Activated CD8-positive, alpha-beta T cell treated with anti-CD3 and anti-CD28 coated beads for 36 hours (primary cell): ENCODE data around the gene RASAL1. TPM values are rescaled to one million over a fixed set of nuclear protein-coding genes. Genes with fewer than 3 reads are reported as not detected.
A peak's percentile ranks its signal among the peaks of the same experiment; 100 is the strongest.

Source experiments
- ATAC-seq: fragments of 200-7000 bp; cut with Tn5 transposase; one replicate; pipeline ENCODE4 v1.10.0; 2021; ENCODE audit warnings: mild to moderate bottlenecking, moderate library complexity
- CTCF ChIA-PET: fragments of 350-600 bp; sonication (Branson Sonifier 250); formaldehyde crosslinking; loops from one replicate; lab custom pipeline; 2021; ENCODE audit warnings: antibody characterized with exemption; lab: Charles Lee
- POLR2A ChIA-PET: fragments of 350-600 bp; sonication (Branson Sonifier 250); formaldehyde crosslinking; loops from one replicate; lab custom pipeline; 2021; ENCODE audit warnings: antibody characterized with exemption; lab: Charles Lee
- DNase-seq: peaks from one replicate; pipeline ENCODE4 v3.0.0-alpha.2; 2020
- H3K27ac Mint-ChIP-seq: one replicate; pipeline ENCODE4 v1.8.0; 2021; ENCODE audit warnings: mild to moderate bottlenecking, mixed read lengths
- H3K27me3 Mint-ChIP-seq: one replicate; pipeline ENCODE4 v1.8.0; 2021; ENCODE audit warnings: mixed read lengths
- H3K36me3 Mint-ChIP-seq: one replicate; pipeline ENCODE4 v1.8.0; 2021; ENCODE audit warnings: low read depth, mixed read lengths
- H3K4me1 Mint-ChIP-seq: one replicate; pipeline ENCODE4 v1.8.0; 2021; ENCODE audit warnings: low read depth, mixed read lengths
- H3K4me3 Mint-ChIP-seq: one replicate; pipeline ENCODE4 v1.8.0; 2021; ENCODE audit warnings: mild to moderate bottlenecking, moderate library complexity, mixed read lengths
- H3K9me3 Mint-ChIP-seq: one replicate; pipeline ENCODE4 v1.8.0; 2021; ENCODE audit warnings: mixed read lengths
- intact Hi-C: fragments of 100-400 bp; cut with micrococcal nuclease; formaldehyde crosslinking; loops from one replicate; pipeline ENCODE4 v1.10.0; 2022
- total RNA-seq, 2 experiments: library from RNA; stranded (reverse); gene quantifications; one replicate each; pipeline ENCODE4 v1.2.3, GENCODE V29; 2021
- TF ChIP-seq, protein P1 (sequence below): fragments of 200-600 bp; IDR thresholded peaks from one replicate; pipeline ENCODE4 v1.8.0; 2022; ENCODE audit warnings: antibody characterized with exemption, mild to moderate bottlenecking

RASAL1 gene
- total RNA-seq, 2 experiments from 2014 or later = 9.8 to 12.4 TPM

GRCh38 chr12:113134521-113134951 lies 1.0 kb downstream of the RASAL1 start:
- Mint-ChIP-seq H3K27ac (peak overlapping the region; percentile 68), H3K36me3 (no peaks in the 10 kb centered on the region), H3K4me3 (peak overlapping the region; percentile 66), H3K9me3 (no peaks in the 10 kb centered on the region), H3K27me3 (no peaks in the 10 kb centered on the region), H3K4me1 (peaks cover 18% of the 10 kb centered on the region)
- intact Hi-C loops = no loop called here
- ChIA-PET CTCF (interaction anchor here (0.8 to 3.8 kb wide), 13 partner anchors 10 to 87 kb away, joined by 3 to 21 read pairs (median 5); no protein-coding TSS in a partner anchor), POLR2A (interaction anchor here (0.9 to 2.8 kb wide), 4 partner anchors 11 to 87 kb away, joined by 3 to 12 read pairs (median 4); partner anchors contain the start of genes DTX1 and TPCN1)
- DNase-seq (no peak), ATAC-seq (no peak)
- TF ChIP-seq, protein P1, sequence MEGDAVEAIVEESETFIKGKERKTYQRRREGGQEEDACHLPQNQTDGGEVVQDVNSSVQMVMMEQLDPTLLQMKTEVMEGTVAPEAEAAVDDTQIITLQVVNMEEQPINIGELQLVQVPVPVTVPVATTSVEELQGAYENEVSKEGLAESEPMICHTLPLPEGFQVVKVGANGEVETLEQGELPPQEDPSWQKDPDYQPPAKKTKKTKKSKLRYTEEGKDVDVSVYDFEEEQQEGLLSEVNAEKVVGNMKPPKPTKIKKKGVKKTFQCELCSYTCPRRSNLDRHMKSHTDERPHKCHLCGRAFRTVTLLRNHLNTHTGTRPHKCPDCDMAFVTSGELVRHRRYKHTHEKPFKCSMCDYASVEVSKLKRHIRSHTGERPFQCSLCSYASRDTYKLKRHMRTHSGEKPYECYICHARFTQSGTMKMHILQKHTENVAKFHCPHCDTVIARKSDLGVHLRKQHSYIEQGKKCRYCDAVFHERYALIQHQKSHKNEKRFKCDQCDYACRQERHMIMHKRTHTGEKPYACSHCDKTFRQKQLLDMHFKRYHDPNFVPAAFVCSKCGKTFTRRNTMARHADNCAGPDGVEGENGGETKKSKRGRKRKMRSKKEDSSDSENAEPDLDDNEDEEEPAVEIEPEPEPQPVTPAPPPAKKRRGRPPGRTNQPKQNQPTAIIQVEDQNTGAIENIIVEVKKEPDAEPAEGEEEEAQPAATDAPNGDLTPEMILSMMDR = no peak

- no peak overlapping the region for H3K4me3 Mint-ChIP-seq
These were observed 1.5 kb downstream of the RASAL1 start for GRCh38 chr12:113134071-113134470.

GRCh38 chr12:113133666-113134065 lies 1.9 kb downstream of the RASAL1 start:
- H3K27me3 Mint-ChIP-seq = no peaks in the 10 kb centered on the region
- CTCF ChIA-PET = interaction anchor here (0.8 to 3.8 kb wide), 8 partner anchors 20 to 86 kb away, joined by 3 to 21 read pairs (median 5); no protein-coding TSS in a partner anchor
- DNase-seq = no peak
- H3K4me3 Mint-ChIP-seq = no peak overlapping the region
- TF ChIP-seq, protein P1 = no peak
- H3K4me1 Mint-ChIP-seq = peaks cover 18% of the 10 kb centered on the region
- intact Hi-C loops = no loop called here
- no peaks in the 10 kb centered on the region for H3K9me3 Mint-ChIP-seq
- H3K36me3 Mint-ChIP-seq = no peaks in the 10 kb centered on the region
- ATAC-seq = no peak
- no peak overlapping the region for H3K27ac Mint-ChIP-seq
- POLR2A ChIA-PET = interaction anchor here (1.8 to 2.8 kb wide), 3 partner anchors 19 to 88 kb away, joined by 4 to 12 read pairs (median 5); partner anchors contain the start of genes DTX1 and TPCN1

More at GRCh38 chr12:113134071-113134470, 1.5 kb downstream of the RASAL1 start:
- ATAC-seq (no peak), DNase-seq (no peak)
- Mint-ChIP-seq H3K4me1 (peaks cover 18% of the 10 kb centered on the region), H3K9me3 (no peaks in the 10 kb centered on the region), H3K27me3 (no peaks in the 10 kb centered on the region), H3K36me3 (no peaks in the 10 kb centered on the region), H3K27ac (no peak overlapping the region)
- CTCF ChIA-PET = interaction anchor here (0.8 to 3.8 kb wide), 8 partner anchors 20 to 86 kb away, joined by 3 to 21 read pairs (median 5); no protein-coding TSS in a partner anchor
- POLR2A ChIA-PET = interaction anchor here (1.8 to 2.8 kb wide), 3 partner anchors 19 to 88 kb away, joined by 4 to 12 read pairs (median 5); partner anchors contain the start of genes DTX1 and TPCN1
- intact Hi-C loops = no loop called here
- TF ChIP-seq, protein P1 = no peak

- Mint-ChIP-seq H3K27me3 (no peaks in the 10 kb centered on the region), H3K9me3 (no peaks in the 10 kb centered on the region), H3K4me1 (peaks cover 18% of the 10 kb centered on the region), H3K4me3 (no peak overlapping the region), H3K36me3 (no peaks in the 10 kb centered on the region), H3K27ac (no peak overlapping the region)
- ChIA-PET CTCF (interaction anchor here (1.6 to 3.8 kb wide), 3 partner anchors 41 to 85 kb away, joined by 5 to 16 read pairs (median 5); no protein-coding TSS in a partner anchor), POLR2A (interaction anchor here (1.0 to 2.0 kb wide), 2 partner anchors 43 to 89 kb away, joined by 3 to 5 read pairs; partner anchors contain the start of gene TPCN1)
- TF ChIP-seq, protein P1 = no peak
- DNase-seq (no peak), ATAC-seq (no peak)
- intact Hi-C loops = no loop called here
These were observed 2.5 kb downstream of the RASAL1 start for GRCh38 chr12:113133036-113133435.

GRCh38 chr12:113131556-113131955 lies 4.0 kb downstream of the RASAL1 start:
- intact Hi-C loops = no loop called here
- no peak for DNase-seq
- H3K4me3 Mint-ChIP-seq = no peak overlapping the region
- TF ChIP-seq, protein P1 = no peak
- no peaks in the 10 kb centered on the region for H3K9me3 Mint-ChIP-seq
- no peak overlapping the region for H3K27ac Mint-ChIP-seq
- ChIA-PET POLR2A (no interaction called here), CTCF (interaction anchor here (1.6 to 2.5 kb wide), 2 partner anchors 21 to 43 kb away, joined by 5 to 8 read pairs; no protein-coding TSS in a partner anchor)
- no peak for ATAC-seq
- H3K36me3 Mint-ChIP-seq = no peaks in the 10 kb centered on the region
- H3K4me1 Mint-ChIP-seq = peaks cover 14% of the 10 kb centered on the region
- H3K27me3 Mint-ChIP-seq = no peaks in the 10 kb centered on the region
